DMS153 treated with DMSO at 0.1 percent for 48 hours (cell line): ENCODE results near the gene SPATA3.
A peak's percentile ranks its signal among the peaks of the same experiment; 100 is the strongest.

Experiments used
- DNase-seq: peaks from one replicate; lab custom pipeline; 2025; ENCODE audit not compliant: unreplicated experiment; lab: John Stamatoyannopoulos, UW

SPATA3 gene

GRCh38 chr2:230995821-230996220 is at the start of gene SPATA3:
SPATA3 (plus strand) TSS chr2:230996121; CDS start chr2:230996234, 113 bp downstream.
- DNase-seq: no peak

- DNase-seq: no peak
Observed at GRCh38 chr2:230946429-230947234, 49.3 kb upstream of the SPATA3 start.

- DNase-seq: no peak
Observed at GRCh38 chr2:230947235-230947576, 48.7 kb upstream of the SPATA3 start.

- DNase-seq: no peak
Observed at GRCh38 chr2:230947908-230948365, 48.0 kb upstream of the SPATA3 start.

GRCh38 chr2:230949966-230950873 is 45.7 kb upstream of the SPATA3 start:
- no peak for DNase-seq

GRCh38 chr2:230950874-230951339 is 45.0 kb upstream of the SPATA3 start:
- DNase-seq: no peak

GRCh38 chr2:230951396-230951795 is 44.5 kb upstream of the SPATA3 start:
- DNase-seq: no peak

GRCh38 chr2:230952226-230952956 is 43.5 kb upstream of the SPATA3 start:
- no peak for DNase-seq

GRCh38 chr2:230953845-230954244 is 42.1 kb upstream of the SPATA3 start:
- no peak for DNase-seq

GRCh38 chr2:230954746-230955145 is 41.2 kb upstream of the SPATA3 start:
- DNase-seq: no peak

- DNase-seq: no peak
Observed at GRCh38 chr2:230955163-230955737, 40.7 kb upstream of the SPATA3 start.

- DNase-seq: peak; percentile 2
Observed at GRCh38 chr2:230956827-230957755, 38.8 kb upstream of the SPATA3 start.

GRCh38 chr2:230957756-230958391 is 38.0 kb upstream of the SPATA3 start:
- no peak for DNase-seq

- DNase-seq: no peak
Observed at GRCh38 chr2:230958820-230959756, 36.8 kb upstream of the SPATA3 start.

- DNase-seq: no peak
Observed at GRCh38 chr2:230960026-230960425, 35.9 kb upstream of the SPATA3 start.

GRCh38 chr2:230961091-230961491 is 34.8 kb upstream of the SPATA3 start:
- no peak for DNase-seq

GRCh38 chr2:230964136-230964730 is 31.7 kb upstream of the SPATA3 start:
- no peak for DNase-seq

GRCh38 chr2:230967113-230967512 is 28.8 kb upstream of the SPATA3 start:
- DNase-seq: no peak
